Stimulated activated CD4-positive, alpha-beta T cell treated with anti-CD3 and anti-CD28 coated beads, Interleukin-1b, Interleukin-23, amount 100 ng/mL, for 4 hours (primary cell): ENCODE data around the gene TYW1B.
"Not testable (repeated sequence)": the region's sequence is repeated elsewhere in the genome, so short reads cannot be mapped to it uniquely, and the experiment has no call there.

Source experiments
- DNase-seq, 2 donors: peaks; one replicate each; pipeline ENCODE4 v3.0.0-alpha.2; 2020; ENCODE audit warnings: low read depth in 2 of 2

Gene TYW1B, protein sequence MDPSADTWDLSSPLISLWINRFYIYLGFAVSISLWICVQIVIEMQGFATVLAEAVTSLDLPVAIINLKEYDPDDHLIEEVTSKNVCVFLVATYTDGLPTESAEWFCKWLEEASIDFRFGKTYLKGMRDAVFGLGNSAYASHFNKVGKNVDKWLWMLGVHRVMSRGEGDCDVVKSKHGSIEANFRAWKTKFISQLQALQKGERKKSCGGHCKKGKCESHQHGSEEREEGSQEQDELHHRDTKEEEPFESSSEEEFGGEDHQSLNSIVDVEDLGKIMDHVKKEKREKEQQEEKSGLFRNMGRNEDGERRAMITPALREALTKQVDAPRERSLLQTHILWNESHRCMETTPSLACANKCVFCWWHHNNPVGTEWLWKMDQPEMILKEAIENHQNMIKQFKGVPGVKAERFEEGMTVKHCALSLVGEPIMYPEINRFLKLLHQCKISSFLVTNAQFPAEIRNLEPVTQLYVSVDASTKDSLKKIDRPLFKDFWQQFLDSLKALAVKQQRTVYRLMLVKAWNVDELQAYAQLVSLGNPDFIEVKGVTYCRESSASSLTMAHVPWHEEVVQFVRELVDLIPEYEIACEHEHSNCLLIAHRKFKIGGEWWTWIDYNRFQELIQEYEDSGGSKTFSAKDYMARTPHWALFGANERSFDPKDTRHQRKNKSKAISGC

DNA sequence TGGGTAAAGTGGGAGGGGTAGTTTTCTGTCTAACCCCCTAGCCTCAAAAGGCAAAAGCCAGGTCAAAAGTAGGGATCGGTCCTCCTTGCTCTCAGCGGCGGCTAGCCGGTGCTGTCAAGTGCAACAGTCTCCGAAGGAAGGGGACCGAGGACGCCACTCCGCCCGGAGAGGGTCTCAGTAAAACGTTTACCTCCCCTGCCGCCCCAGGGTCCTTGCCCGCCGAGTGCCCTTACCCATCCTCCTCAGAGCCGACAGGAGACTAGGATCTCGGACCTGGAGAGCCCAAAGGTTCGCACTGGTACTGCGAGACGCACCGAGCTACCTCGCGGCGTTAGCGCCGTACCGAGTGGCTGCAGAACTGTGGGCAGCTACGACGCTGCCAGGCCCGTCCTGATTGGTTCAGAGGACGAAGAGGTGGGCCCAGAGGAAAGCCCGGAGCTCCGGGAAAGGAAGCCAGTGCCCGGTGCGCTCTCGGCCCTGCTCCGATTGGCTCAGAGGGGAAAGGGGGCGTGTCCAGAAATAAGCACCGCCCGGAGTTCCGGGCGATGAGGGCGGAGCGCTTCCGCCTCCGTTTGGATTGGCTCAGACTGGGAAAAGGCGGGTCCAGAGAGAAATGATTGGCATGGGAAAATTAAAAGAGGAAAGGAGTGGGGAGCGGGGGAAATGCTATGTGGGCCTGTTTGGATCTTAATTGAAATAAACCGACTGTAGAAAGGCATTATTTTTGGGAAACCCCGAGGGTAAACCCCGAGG, at the start of gene TYW1B:
Gene TYW1B, minus strand, starts transcription at position 362 of the 753 bp plus-strand sequence. Its CDS starts 125 bp downstream, at position 237.
- DNase-seq = peak; percentile 91 to 96

DNA sequence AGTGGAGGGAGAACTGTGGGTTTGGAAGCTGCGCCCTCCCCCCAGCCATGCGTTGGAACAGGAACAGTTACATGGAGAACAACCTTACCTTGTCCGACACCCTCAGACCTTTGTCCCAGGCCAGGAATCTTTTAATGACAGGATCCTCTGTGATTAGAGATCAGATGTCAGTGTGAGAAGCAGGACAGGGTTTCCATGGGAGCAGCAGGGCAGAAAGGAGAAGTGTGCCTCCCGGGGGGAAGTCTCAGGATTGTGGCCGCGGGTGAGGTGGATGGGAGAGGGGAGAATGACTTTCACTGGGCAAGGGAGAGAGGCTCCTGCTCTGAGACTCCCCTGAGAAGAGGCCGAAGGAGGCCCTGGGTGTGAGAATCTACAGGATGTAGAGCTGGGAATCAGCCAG, 39.6 kb upstream of the TYW1B start:
- not testable (repeated sequence) for DNase-seq

DNA sequence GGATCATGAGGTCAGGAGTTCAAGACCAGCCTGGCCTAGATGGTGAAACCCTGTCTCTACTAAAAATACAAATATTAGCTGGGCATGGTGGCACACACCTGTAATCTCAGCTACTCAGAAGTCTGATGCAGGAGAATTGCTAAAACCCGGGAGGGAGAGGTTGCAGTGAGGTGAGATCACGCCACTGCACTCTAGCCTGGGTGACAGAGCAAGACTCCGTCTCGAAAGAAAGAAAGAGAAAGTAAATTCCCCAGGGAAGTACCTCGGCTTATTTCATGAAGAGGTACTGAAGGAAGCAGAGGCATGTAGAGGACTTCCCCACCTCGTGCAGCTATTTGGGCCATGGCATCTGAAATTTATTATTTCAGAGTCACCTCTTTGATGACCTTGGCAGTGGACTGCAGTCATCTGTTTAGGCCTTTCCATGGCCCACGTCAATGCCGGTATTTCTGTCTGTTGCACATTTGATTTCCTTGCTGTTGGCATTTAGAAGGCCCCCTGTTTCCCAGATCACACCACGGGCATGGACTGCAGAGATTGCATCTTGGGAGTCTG, 30.9 kb upstream of the TYW1B start:
- not testable (repeated sequence) for DNase-seq

DNA sequence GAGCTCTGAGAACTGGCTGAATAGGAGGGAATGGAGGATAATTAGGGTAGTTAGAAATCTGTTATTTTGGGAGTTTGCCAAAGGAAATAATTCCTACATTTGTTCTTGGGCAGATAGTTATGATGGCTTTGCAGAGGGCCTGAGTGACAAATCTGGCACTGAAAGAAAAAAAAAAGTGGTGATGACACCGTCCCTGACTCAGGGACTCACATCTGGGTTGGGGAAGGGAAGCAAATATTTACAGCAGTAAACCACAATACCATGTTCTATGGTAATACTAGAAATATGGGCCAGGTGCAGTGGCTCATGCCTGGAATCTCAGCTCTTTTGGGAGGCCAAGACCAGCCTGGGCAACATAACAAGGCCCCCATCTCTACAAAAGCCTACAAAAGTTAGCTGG, 29.9 kb upstream of the TYW1B start:
- DNase-seq = not testable (repeated sequence)

DNA sequence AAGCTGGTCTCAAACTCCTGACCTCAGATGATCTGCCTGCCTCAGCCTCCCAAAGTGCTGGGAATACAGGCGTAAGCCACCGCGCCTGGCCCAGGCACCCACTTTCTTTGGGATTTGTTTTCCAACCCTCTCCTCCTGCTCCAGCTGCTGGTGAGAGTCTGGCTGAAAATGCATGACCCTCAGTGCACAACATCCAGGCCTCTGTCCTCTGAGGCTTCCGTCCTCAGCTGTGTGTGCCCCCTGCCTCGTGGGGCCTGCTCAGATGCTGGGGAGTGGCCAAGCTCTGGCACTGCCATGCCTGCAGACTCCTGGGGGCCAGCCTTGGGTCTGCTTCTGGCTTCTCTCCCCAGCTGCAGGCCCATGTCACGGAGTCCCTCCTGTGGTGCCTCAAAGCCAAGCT, 27.3 kb upstream of the TYW1B start:
- not testable (repeated sequence) for DNase-seq

DNA sequence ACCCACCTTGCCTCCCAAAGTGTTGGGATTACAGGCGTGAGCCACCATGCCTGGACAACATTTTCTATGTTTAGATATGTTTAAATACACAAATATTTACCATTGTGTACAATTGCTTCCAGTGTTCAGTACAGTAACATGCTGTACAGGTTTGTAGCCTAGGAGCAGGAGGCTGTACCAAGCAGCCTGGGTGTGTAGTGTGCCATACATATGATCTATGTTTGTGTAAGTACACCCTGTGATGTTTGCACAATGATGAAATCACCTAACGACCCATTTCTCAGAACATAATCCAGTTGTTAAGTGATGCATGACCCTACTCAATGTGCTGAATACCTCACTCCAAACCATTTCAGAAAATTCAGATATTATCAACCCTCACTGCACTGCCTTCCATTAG, 24.9 kb upstream of the TYW1B start:
- not testable (repeated sequence) for DNase-seq

DNA sequence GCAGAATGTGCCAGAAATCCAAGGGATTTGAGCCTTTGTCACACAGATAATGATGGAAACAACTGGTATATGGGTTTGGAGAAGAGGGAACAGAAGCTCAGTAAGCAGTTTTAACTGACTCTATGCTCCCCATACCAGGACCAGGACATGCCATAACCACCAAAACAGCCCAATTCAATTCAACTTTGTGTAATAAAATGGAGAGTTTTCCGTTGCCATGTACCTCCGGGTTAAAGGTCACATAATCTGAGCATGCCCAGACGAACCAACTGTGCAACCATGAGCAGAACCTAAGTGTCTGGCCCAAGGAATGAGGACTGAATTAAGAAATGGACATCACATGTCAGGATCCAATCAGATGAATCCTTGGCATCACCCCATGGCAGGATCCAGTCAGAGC, 22.7 kb upstream of the TYW1B start:
- not testable (repeated sequence) for DNase-seq

DNA sequence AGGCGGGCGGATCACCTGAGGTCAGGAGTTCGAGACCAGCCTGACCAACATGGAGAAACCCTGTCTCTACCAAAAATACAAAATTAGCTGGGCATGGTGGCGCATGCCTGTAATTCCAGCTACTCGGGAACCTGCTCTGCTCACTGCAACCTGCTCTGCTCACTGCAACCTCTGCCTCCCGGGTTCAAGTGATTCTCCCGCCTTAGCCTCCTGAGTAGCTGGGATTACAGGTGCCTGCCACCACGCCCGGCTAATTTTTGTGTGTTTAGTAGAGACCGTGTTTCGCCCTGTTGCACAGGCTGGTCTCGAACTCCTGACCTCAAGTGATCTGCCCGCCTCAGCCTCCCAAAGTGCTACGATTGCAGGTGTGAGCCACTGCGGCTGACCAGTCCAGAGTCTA, 16.1 kb upstream of the TYW1B start:
- DNase-seq = not testable (repeated sequence)

DNA sequence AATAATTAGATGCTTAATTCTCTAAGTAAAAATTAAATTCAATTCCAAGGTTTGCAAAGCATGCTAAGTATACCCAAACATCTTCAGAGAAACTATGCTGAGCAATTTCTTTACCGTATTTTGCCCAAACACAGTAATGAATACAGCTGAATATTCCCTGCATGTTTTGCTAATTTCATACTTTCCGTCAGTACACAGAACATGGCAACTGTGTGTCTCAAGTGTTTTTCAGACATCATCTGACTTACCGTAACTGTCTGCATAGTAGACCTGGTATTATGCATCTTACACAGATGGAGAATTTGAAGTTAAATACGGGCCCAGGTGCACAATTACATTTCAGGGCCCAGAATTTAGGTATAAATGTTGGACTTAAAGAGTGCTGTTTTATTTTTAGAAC, 15.2 kb upstream of the TYW1B start:
- not testable (repeated sequence) for DNase-seq

DNA sequence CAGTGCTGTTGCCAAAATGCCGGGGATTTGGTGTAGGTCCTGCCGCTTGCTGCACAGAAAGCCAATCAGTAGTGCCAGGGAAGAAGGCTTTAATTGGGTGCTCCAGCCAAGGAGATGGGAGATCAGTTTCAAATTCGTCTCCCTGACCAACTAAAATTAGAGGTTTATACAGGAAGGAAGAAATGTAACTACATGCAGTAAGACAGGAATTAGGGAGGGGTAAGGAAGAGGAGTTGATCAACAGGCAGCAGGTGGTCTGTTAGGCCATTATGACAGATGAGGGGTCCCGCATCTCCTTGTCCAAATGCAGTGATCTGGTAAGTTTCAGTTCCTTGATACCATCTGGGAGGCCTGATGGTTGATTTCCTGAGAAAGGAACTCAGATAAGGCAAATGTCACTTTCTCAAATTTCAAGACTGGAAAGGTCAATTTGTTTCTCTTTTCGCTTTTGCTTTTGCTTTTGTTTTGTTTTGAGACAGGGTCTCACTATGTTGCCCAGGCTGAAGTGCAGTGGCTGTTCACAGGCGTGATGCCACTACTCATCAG, 13.0 kb upstream of the TYW1B start:
- DNase-seq = not testable (repeated sequence)

DNA sequence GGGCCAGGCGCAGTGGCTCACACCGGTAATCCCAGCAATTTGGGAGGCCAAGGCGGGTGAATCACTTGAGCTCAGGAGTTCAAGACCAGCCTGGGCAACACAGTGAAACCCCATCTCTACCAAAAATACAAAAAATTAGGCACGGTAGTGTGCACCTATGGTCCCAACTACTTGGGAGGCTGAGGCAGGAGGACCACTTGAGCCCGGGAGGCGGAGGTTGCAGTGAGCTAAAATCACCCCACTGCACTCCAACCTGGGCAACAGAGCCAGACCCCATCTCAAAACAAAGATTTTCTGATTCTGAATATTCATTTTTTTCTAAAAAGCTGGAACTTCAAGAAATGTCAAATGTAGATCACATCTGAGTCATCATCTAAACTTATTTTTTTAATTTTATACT, 10.3 kb upstream of the TYW1B start:
- DNase-seq = not testable (repeated sequence)

DNA sequence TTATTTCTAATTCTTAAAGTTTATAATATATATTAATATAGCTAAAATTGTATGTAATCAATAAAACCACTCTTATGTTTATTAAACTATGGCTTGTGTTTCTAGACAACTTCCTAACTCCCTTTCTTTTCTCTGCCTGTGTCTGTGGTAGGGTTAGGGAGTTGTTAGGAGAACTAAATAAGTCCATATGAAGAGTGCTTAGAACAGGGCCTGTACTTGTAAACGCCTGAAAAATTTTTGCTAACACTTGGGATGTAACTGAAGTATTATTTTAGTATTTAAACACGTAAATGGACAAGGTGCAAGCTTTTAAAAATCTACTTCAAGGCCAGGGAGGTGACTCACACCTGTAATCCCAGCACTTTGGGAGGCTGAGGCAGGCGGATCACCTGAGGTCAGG, 9.3 kb upstream of the TYW1B start:
- not testable (repeated sequence) for DNase-seq

DNA sequence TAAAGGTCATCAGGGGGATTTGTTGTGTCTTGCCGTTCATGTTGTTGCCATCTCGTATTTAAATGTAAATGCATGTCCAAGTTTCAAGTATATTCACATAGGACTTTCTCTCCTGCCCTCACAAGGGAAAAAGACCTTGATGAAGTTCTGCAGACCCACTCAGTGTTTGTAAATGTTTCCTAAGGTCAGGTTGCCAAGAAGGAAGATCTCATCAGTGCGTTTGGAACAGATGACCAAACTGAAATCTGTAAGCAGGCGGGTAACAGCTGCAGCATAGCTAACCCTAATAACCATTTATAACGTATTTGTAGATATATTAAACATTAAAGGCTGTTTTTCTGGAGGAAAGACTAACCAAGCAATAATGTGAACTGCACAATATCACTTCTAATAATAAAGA, 2.6 kb upstream of the TYW1B start:
- not testable (repeated sequence) for DNase-seq

DNA sequence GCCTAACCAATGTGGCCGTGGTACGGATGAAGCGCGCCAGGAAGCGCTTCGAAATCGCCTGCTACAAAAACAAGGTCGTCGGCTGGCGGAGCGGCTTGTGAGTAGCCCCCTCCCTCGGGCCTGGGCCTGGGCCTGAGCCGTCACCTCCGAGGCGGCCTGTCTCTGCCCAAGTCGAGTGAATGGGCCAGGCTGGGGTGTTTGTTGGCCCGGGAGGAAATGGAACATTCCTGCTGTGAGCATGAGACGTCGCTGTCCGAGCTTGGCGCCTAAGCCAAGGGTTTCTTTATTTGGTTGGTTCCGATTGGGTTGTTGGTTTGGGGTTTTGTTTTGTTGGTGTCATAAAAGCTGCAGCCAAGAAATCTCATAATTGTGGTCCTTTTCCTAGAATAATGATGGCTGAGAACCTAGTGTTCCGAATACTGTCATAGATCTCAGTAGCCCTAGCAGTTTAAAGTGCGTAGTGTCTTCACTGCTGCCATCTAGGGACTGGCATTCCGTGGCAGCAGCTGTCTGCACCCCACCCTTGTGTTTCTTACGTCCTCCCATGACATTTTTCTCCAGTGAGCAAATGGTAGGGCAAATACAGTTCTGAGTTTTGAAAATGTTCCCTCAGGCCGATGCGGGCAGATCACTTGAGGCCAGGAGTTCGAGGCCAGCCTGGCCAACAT, 1.8 kb upstream of the TYW1B start:
- DNase-seq = peak; percentile 2 to 23

DNA sequence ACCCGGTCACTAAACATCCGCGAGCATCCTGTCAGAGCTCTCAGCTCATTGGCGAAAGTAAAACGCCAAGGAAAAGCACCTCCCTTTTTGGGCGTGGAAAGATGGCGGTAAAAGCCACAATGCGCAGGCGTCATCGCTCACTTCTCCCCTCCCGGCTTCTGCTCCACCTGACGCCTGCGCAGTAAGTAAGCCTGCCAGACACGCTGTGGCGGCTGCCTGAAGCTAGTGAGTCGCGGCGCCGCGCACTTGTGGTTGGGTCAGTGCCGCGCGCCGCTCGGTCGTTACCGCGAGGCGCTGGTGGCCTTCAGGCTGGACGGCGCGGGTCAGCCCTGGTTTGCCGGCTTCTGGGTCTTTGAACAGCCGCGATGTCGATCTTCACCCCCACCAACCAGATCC, 1.3 kb upstream of the TYW1B start:
- DNase-seq = peak; percentile 85 to 95

DNA sequence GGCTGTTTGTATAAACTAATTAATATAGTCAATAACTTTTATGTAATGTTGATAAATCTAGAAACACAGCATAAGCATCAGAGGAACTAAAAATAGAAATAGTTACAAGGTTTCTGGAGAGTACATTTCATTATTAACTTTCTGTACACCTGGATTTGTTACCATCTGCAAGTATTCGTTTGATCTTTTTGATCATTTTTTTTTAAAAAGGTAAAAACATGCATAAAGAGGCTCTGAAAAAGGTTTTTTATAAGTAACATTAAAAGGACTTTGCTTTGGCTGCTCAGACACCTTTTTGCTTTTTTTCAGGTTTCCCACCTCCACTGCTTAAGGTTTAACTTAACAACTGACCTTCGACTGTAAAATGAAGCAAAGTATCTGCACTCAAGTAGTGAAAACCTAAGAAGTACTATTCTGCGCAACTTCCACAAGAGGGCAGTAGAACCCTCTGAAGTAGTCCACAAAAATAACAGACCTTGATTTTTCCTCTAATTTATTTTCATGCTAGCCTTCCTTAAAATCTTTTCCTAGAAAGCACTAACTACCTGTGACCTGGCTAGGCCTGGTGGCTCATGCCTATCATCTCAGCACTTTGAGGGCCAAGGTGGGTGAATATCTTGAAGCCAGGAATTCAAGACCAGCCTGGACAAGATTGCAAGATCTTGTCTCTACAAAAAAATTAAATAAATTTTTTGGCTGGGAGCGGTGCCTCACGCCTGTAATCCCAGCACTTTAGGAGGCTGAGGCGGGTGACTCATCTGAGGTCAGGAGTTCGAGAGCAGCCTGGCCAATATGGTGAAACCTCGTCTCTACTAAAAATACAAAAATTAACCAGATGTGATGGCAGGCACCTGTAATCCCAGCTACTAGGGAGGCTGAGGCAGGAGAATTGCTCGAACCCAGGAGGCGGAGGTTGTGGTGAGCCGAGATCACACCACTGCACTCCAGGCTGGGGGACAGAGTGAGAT, 4.0 kb downstream of the TYW1B start:
- not testable (repeated sequence) for DNase-seq

DNA sequence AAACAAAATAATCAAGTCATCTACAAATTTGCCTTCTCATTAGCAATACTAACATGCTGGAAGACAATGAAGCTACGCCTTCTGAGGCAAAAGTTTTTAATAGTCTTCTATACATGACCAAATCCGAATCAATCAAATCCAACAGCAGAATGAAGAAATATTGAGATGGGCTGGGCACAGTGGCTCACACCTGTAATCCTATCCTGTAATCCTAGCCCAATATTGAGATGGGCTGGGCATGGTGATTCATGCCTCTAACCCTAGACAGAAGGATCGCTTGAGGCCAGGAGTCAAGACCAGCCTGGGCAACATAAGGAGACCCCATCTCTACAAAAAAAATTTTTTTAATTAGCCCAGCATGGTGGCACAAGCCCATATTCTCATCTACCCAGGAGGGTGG, 5.5 kb downstream of the TYW1B start:
- DNase-seq = not testable (repeated sequence)

DNA sequence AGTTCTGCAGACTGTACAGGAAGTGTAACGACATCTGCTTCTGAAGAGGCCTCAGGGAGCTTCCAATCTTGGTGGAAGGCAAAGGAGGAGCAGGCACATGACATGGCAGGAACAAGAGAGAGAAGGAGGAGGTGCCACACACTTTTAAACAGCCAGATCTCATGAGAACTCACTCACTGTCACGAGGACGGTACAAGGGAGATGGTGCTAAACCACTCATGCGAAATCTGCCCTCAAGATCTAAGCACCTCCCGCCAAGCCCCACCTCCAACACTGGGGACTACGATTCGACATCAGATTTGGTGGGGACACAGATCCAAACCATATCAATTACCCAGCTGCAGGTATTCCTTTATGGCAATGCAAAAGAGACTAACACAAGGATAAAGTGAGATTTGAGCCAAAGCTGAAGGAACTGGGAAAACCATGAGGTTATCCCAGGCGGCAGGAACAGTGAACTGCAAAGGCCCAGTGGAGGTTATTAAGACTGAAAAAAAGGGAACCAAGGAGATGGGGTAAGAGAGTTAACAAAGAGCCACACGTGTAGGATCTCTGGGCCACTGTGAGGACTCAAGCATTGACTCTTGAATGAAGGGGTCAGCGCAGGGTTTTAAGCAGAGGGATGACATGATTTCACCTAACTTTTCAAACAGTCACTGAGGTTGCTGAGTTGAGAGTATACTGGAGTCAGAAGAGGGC, 9.2 kb downstream of the TYW1B start:
- not testable (repeated sequence) for DNase-seq

DNA sequence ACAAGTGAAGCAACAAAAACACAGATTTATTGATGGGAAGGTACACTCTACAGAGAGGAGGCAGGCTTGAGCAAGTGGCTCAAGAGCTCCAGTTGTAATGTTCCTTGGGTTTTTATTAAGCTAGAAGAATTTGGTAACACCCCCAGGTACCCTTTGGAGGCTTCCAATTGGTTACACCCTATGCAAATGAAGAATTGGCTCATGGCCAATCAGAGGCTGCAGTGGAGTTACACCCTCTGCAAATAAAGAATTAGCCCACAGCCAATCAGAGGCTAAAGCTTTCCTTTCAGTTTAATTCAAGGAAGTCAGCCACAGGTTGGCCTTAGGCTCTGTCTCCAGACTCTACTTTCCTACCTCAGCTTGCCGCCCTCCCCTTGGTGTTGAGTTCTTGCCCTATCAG, 10.3 kb downstream of the TYW1B start:
- DNase-seq = not testable (repeated sequence)
